Kidney epithelial cell (primary cell): ENCODE measurements around the gene SLC7A11. TPM values are rescaled to one million over a fixed set of nuclear protein-coding genes. Genes with fewer than 3 reads are reported as not detected.

Experiments used
- DNase-seq: peaks from one replicate; pipeline ENCODE4 v3.0.0-alpha.2; 2010; ENCODE audit warnings: low read depth
- H3K27me3 ChIP-seq: 2 replicates; pipeline ENCODE4 v1.6.0; 2011; ENCODE audit warnings: low read length; ENCODE audit not compliant: control insufficient read depth, insufficient read depth
- H3K36me3 ChIP-seq: 2 replicates; pipeline ENCODE4 v1.5.1; 2011; ENCODE audit warnings: low read length; ENCODE audit not compliant: control insufficient read depth, insufficient read depth
- H3K4me3 ChIP-seq: 2 replicates; pipeline ENCODE4 v1.5.1; 2011; ENCODE audit warnings: low read depth, mild to moderate bottlenecking, control low read depth, low read length
- total RNA-seq: library from RNA; depleted of rRNA; stranded (reverse); fragments of >200 nt; gene quantifications from 2 replicates; pipeline ENCODE4 v1.2.3, GENCODE V29; 2015
- TF ChIP-seq, protein P1 (sequence below): IDR thresholded peaks from 2 replicates; pipeline ENCODE4 v1.5.1; 2011; ENCODE audit warnings: mild to moderate bottlenecking, moderate library complexity, low read length, control low read depth, inconsistent platforms; ENCODE audit not compliant: insufficient read depth, poor library complexity, severe bottlenecking

SLC7A11 gene
- total RNA-seq, 1 donor from 2014 or later: 31.7 TPM

- DNase-seq: no peak
- H3K36me3 ChIP-seq: no peaks in the 10 kb centered on the region
- H3K4me3 ChIP-seq: no peak overlapping the region
- no peaks in the 10 kb centered on the region for H3K27me3 ChIP-seq
- TF ChIP-seq, protein P1, sequence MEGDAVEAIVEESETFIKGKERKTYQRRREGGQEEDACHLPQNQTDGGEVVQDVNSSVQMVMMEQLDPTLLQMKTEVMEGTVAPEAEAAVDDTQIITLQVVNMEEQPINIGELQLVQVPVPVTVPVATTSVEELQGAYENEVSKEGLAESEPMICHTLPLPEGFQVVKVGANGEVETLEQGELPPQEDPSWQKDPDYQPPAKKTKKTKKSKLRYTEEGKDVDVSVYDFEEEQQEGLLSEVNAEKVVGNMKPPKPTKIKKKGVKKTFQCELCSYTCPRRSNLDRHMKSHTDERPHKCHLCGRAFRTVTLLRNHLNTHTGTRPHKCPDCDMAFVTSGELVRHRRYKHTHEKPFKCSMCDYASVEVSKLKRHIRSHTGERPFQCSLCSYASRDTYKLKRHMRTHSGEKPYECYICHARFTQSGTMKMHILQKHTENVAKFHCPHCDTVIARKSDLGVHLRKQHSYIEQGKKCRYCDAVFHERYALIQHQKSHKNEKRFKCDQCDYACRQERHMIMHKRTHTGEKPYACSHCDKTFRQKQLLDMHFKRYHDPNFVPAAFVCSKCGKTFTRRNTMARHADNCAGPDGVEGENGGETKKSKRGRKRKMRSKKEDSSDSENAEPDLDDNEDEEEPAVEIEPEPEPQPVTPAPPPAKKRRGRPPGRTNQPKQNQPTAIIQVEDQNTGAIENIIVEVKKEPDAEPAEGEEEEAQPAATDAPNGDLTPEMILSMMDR: no peak
Observed at GRCh38 chr4:138229160-138229559, 13.0 kb downstream of the SLC7A11 start.

DNA sequence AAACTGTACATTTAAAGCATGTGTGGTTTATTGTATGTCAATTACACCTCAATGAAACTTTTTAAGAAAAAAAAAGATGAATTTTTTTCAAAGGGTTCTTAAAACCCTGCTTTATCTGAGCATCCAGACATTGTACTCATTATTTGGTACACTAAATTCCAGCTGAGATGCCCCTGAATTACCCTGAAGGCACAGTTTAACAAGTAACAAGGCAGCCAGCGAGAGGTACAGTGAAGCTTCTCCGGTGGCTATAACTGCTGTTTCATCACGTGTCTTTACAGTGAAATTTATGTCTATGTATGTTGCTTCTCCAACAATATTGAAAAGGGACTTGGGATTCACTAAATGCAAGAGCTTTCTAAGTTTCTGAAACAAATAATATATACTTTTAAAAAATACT is 15.8 kb downstream of the SLC7A11 start:
- no peaks in the 10 kb centered on the region for H3K36me3 ChIP-seq
- no peaks in the 10 kb centered on the region for H3K27me3 ChIP-seq
- no peak for DNase-seq
- no peak overlapping the region for H3K4me3 ChIP-seq
- TF ChIP-seq, protein P1: no peak

DNA sequence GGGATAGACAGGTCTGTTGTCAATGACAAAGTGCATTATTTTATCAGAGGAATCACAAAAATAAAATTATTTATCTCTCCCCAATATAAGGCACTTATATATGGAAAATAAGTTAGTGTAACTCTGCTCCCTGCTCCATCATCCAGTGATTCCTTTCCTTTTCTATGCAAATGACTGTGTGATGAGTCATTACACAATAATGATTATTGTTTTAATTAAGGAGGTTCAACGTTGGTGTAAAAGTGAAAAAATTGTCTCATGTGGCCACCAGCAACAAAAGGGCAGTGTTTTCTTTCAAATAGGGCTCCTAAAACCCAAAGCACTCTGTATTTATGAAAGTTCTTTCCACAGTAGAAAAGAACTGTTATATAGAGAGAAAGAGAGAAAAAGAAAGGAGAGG is 16.7 kb downstream of the SLC7A11 start:
- no peaks in the 10 kb centered on the region for H3K27me3 ChIP-seq
- no peak overlapping the region for H3K4me3 ChIP-seq
- DNase-seq: no peak
- H3K36me3 ChIP-seq: no peaks in the 10 kb centered on the region
- TF ChIP-seq, protein P1: no peak

DNA sequence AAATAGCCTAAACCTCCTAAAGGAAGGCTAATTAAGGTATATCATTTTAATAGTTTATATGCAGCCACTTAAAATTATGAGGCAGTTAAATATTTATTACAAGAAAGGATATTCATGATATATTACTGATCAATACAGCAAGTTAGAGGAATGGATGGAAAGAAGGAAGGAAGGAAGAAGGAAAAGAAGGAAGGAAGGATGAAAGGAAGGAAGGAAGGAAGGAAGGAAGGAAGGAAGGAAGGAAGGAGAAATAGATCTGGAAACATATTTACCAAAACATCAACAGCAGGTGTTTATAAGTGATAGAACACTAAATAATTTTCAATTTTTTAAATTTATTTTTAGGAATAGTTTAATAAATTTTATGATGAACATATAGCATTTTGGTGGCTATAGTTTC is 17.5 kb downstream of the SLC7A11 start:
- no peak overlapping the region for H3K4me3 ChIP-seq
- no peaks in the 10 kb centered on the region for H3K36me3 ChIP-seq
- TF ChIP-seq, protein P1: no peak
- H3K27me3 ChIP-seq: no peaks in the 10 kb centered on the region
- no peak for DNase-seq

DNA sequence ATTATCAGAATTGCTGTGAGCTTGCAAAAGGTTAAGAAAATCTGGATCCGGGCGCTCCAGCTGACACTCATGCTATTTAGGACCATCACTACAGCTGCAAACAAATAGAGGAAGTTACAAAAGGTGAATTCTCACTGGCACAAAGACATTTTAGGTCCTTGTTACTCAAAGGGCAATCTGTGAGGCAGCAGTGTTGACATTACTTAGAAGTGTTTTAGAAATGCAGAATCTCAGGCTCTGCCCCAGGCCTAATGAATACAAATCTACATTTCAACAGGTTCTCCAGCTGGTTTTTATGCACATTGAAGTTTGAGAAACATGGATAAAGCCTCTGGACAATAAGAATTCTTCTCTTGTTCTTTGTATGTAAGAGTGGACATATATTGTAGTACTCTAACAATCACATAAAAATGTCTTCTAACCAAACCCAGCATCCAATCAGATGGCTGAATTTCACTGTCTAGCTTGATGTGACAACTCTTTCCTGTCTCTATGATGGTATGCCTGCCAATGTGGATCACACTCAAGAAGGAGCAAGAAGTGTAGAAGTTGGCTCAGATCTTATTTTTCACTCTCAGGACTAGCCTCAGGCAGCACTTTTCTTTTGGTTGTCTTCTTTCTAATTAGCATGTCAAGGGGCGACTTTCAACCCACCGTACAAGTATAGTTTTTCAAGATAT is 18.8 kb downstream of the SLC7A11 start:
- DNase-seq: no peak
- Histone ChIP-seq H3K27me3 (no peaks in the 10 kb centered on the region), H3K36me3 (no peaks in the 10 kb centered on the region), H3K4me3 (no peak overlapping the region)
- TF ChIP-seq, protein P1: no peak

- DNase-seq: no peak
- H3K36me3 ChIP-seq: no peaks in the 10 kb centered on the region
- H3K27me3 ChIP-seq: no peaks in the 10 kb centered on the region
- no peak overlapping the region for H3K4me3 ChIP-seq
- TF ChIP-seq, protein P1: no peak
Observed at GRCh38 chr4:138222046-138222445, 20.1 kb downstream of the SLC7A11 start.
